CD4-positive, alpha-beta T cell treated with Interleukin-4 for 4 hours (primary cell): ENCODE results near the gene UTS2B.

ENCODE experiments used
- DNase-seq: peaks from one replicate; pipeline ENCODE4 v3.0.0-alpha.2; 2020

Gene UTS2B

GRCh38 chr3:191269289-191270085, 60.8 kb downstream of the UTS2B start:
- DNase-seq = no peak

GRCh38 chr3:191268737-191269136, 61.6 kb downstream of the UTS2B start:
- DNase-seq = no peak

- no peak for DNase-seq
Measured at GRCh38 chr3:191263850-191264249, 66.5 kb downstream of the UTS2B start.

GRCh38 chr3:191263365-191263764, 67.0 kb downstream of the UTS2B start:
- no peak for DNase-seq

- DNase-seq = no peak
Measured at GRCh38 chr3:191262650-191263049, 67.7 kb downstream of the UTS2B start.

GRCh38 chr3:191261304-191261638, 69.1 kb downstream of the UTS2B start:
- DNase-seq = no peak

GRCh38 chr3:191260431-191261303, 69.7 kb downstream of the UTS2B start:
- DNase-seq = no peak

- no peak for DNase-seq
Measured at GRCh38 chr3:191259486-191259885, 70.8 kb downstream of the UTS2B start.

GRCh38 chr3:191257286-191257685, 73.0 kb downstream of the UTS2B start:
- DNase-seq = no peak

GRCh38 chr3:191256405-191256804, 73.9 kb downstream of the UTS2B start:
- no peak for DNase-seq

GRCh38 chr3:191255156-191255555, 75.2 kb downstream of the UTS2B start:
- no peak for DNase-seq

GRCh38 chr3:191254098-191254873, 76.0 kb downstream of the UTS2B start:
- no peak for DNase-seq

- no peak for DNase-seq
Measured at GRCh38 chr3:191253089-191253799, 77.1 kb downstream of the UTS2B start.

GRCh38 chr3:191246630-191247029, 83.7 kb downstream of the UTS2B start:
- DNase-seq = no peak

GRCh38 chr3:191246034-191246433, 84.3 kb downstream of the UTS2B start:
- DNase-seq = peak; percentile 36

- DNase-seq = no peak
Measured at GRCh38 chr3:191244242-191244867, 86.0 kb downstream of the UTS2B start.

- DNase-seq = no peak
Measured at GRCh38 chr3:191240486-191240885, 89.8 kb downstream of the UTS2B start.

- DNase-seq = no peak
Measured at GRCh38 chr3:191239407-191240031, 90.8 kb downstream of the UTS2B start.

GRCh38 chr3:191238321-191238817, 92.0 kb downstream of the UTS2B start:
- DNase-seq = no peak

GRCh38 chr3:191237047-191237882, 93.1 kb downstream of the UTS2B start:
- no peak for DNase-seq

- DNase-seq = no peak
Measured at GRCh38 chr3:191236646-191237045, 93.7 kb downstream of the UTS2B start.
